SK-N-SH (cell line): ENCODE results near the gene GSG1L2. TPM values are rescaled to one million over a fixed set of nuclear protein-coding genes. Genes with fewer than 3 reads are reported as not detected.

ENCODE experiments used
- CTCF ChIA-PET: fragments of 300-600, 350-600 bp; formaldehyde crosslinking; extraction: SDS; loops from one replicate; lab custom pipeline; 2021; lab: Yijun Ruan, JAX
- POLR2A ChIA-PET: fragments of 350-600 bp; sonication (Branson Sonifier 250); formaldehyde crosslinking; extraction: SDS; loops from one replicate; lab custom pipeline; 2020; ENCODE audit warnings: antibody characterized with exemption, inconsistent platforms; lab: Yijun Ruan, JAX
- DNase-seq: peaks from one replicate; pipeline ENCODE4 v3.0.0; 2012
- H2AFZ ChIP-seq: fragments of 200-600 bp; sonication (generic); 2 replicates; pipeline ENCODE4 v1.8.1; 2016; ENCODE audit warnings: antibody characterized with exemption, mild to moderate bottlenecking, low read depth
- H3F3A ChIP-seq: fragments of 200-600 bp; sonication (generic); replicated peaks from 2 replicates; pipeline ENCODE3; 2016; ENCODE audit warnings: antibody characterized with exemption, mild to moderate bottlenecking; ENCODE audit not compliant: insufficient read depth
- H3K27ac ChIP-seq, 2 experiments: fragments of 200-500 bp in 1 of 2; fragments of 200-600 bp in 1 of 2; sonication (Bioruptor generic) in 1 of 2; sonication (generic), shearing (Covaris generic) in 1 of 2; 2 replicates each; pipeline versions ENCODE4 v1.5.1 to v1.6.1; 2014 to 2016; ENCODE audit warnings: low read depth in 2 of 2, inconsistent platforms in 1 of 2, low read length in 1 of 2, mild to moderate bottlenecking in 1 of 2, mixed read lengths in 1 of 2
- H3K27me3 ChIP-seq: fragments of 200-600 bp; sonication (generic), shearing (Covaris generic); 2 replicates; pipeline ENCODE4 v1.6.1; 2016; ENCODE audit warnings: mixed run types; ENCODE audit not compliant: insufficient read depth
- H3K36me3 ChIP-seq, 2 experiments: fragments of 200-500 bp in 1 of 2; fragments of 200-600 bp in 1 of 2; sonication (Bioruptor generic) in 1 of 2; sonication (generic) in 1 of 2; replicated peaks in 1 of 2; 2 replicates each; pipeline versions ENCODE3 to v1.5.1; 2014 to 2016; ENCODE audit warnings: low read length in 1 of 2, mild to moderate bottlenecking in 1 of 2; ENCODE audit not compliant: insufficient read depth in 2 of 2, control insufficient read depth in 1 of 2
- H3K4me1 ChIP-seq, 2 experiments: fragments of 200-500 bp in 1 of 2; fragments of 200-600 bp in 1 of 2; sonication (Bioruptor generic) in 1 of 2; sonication (generic), shearing (Covaris generic) in 1 of 2; 2 replicates each; pipeline versions ENCODE4 v1.5.1 to v1.6.1; 2014 to 2016; ENCODE audit warnings: low read depth in 1 of 2, low read length in 1 of 2, mixed run types in 1 of 2; ENCODE audit not compliant: insufficient read depth in 2 of 2, control insufficient read depth in 1 of 2
- H3K4me2 ChIP-seq: fragments of 200-600 bp; sonication (generic), shearing (Covaris generic); 2 replicates; pipeline ENCODE4 v1.6.1; 2017; ENCODE audit warnings: mixed run types
- H3K4me3 ChIP-seq, 2 experiments: fragments of 200-500 bp in 1 of 2; fragments of 200-600 bp in 1 of 2; sonication (Bioruptor generic) in 1 of 2; sonication (generic), shearing (Covaris generic) in 1 of 2; 2 replicates each; pipeline versions ENCODE4 v1.5.1 to v1.8.1; 2014 to 2016; ENCODE audit warnings: low read depth in 2 of 2, inconsistent platforms in 1 of 2, low read length in 1 of 2, mild to moderate bottlenecking in 1 of 2, mixed read lengths in 1 of 2, moderate library complexity in 1 of 2
- H3K79me2 ChIP-seq: fragments of 200-600 bp; sonication (generic); 2 replicates; pipeline ENCODE4 v1.8.1; 2017; ENCODE audit warnings: mild to moderate bottlenecking; ENCODE audit not compliant: insufficient read depth
- H3K9ac ChIP-seq: fragments of 200-600 bp; sonication (generic); 2 replicates; pipeline ENCODE4 v1.6.1; 2017; ENCODE audit warnings: mixed run types
- H3K9me2 ChIP-seq: fragments of 200-600 bp; sonication (generic); 2 replicates; pipeline ENCODE4 v1.6.1; 2017; ENCODE audit warnings: mixed run types
- H3K9me3 ChIP-seq: fragments of 200-600 bp; sonication (generic); 2 replicates; pipeline ENCODE4 v1.6.1; 2017; ENCODE audit warnings: mixed run types, mild to moderate bottlenecking, moderate library complexity
- H4K20me1 ChIP-seq: fragments of 200-600 bp; sonication (generic); 2 replicates; pipeline ENCODE4 v1.6.1; 2017; ENCODE audit warnings: mild to moderate bottlenecking, mixed run types; ENCODE audit not compliant: insufficient read depth
- CHD2 ChIP-seq: fragments of 150-350 bp; IDR thresholded peaks from 2 replicates; pipeline ENCODE4 v1.6.1; 2018; ENCODE audit warnings: low read length; ENCODE audit not compliant: partially characterized antibody
- CTCF ChIP-seq: fragments of 200-600 bp; sonication (generic); IDR thresholded peaks from 2 replicates; pipeline ENCODE4 v1.6.1; 2017; ENCODE audit warnings: antibody characterized with exemption, mild to moderate bottlenecking, moderate library complexity
- EP300 ChIP-seq, 2 experiments: IDR thresholded peaks; 2 replicates each; pipeline versions ENCODE4 v1.4.0 to v1.6.1; 2012; ENCODE audit warnings: borderline replicate concordance in 1 of 2, low read depth in 1 of 2, low read length in 1 of 2
- FOXJ3 ChIP-seq: sonication (generic); formaldehyde crosslinking; IDR thresholded peaks from 2 replicates; pipeline ENCODE4 v1.5.1; 2020; ENCODE audit warnings: mild to moderate bottlenecking, missing genetic modification reagents
- GABPA ChIP-seq: IDR thresholded peaks from 2 replicates; pipeline ENCODE4 v1.4.0; 2012; ENCODE audit warnings: low read depth, mild to moderate bottlenecking
- JUND ChIP-seq: IDR thresholded peaks from 2 replicates; pipeline ENCODE4 v1.4.0; 2012
- MEF2A ChIP-seq: IDR thresholded peaks from 2 replicates; pipeline ENCODE4 v1.4.0; 2012; ENCODE audit warnings: low read depth, borderline replicate concordance
- PBX3 ChIP-seq: IDR thresholded peaks from 2 replicates; pipeline ENCODE4; 2012
- RAD21 ChIP-seq: IDR thresholded peaks from 2 replicates; pipeline ENCODE4 v1.6.1; 2012; ENCODE audit warnings: mild to moderate bottlenecking, low read length
- RCOR1 ChIP-seq: fragments of 150-350 bp; IDR thresholded peaks from 2 replicates; pipeline ENCODE4 v1.6.1; 2017; ENCODE audit warnings: antibody characterized with exemption, low read length
- SIN3A ChIP-seq: IDR thresholded peaks from 2 replicates; pipeline ENCODE4 v1.6.1; 2012; ENCODE audit warnings: low read depth, mild to moderate bottlenecking, low read length, moderate library complexity, borderline replicate concordance
- TAF1 ChIP-seq: IDR thresholded peaks from 2 replicates; pipeline ENCODE4 v1.6.1; 2012; ENCODE audit warnings: low read depth, mild to moderate bottlenecking, low read length, moderate library complexity, borderline replicate concordance
- USF1 ChIP-seq: IDR thresholded peaks from 2 replicates; pipeline ENCODE4 v1.4.0; 2012; ENCODE audit warnings: low read depth, borderline replicate concordance
- WGBS: methylation state at CpG from one replicate; pipeline ENCODE4 v1.1.6; 2017; ENCODE audit warnings: low lambda C conversion rate; 5-methylcytosine and 5-hydroxymethylcytosine counted together
- polyA plus RNA-seq, 3 experiments: library from polyadenylated mRNA; depleted of rRNA; stranded (reverse); fragments of >200 nt; gene quantifications; 2 replicates each; pipeline ENCODE4 v1.2.3, GENCODE V29; 2012

Gene GSG1L2
- polyA plus RNA-seq, 1 of the 3 experiments (the other 2 are of a cell fraction) = not detected

GRCh38 chr17:9816472-9816871, 5.4 kb downstream of the GSG1L2 start (continued):
- no peak for TF ChIP-seq USF1
- no peak for TF ChIP-seq SIN3A
- no peak for TF ChIP-seq RCOR1
- no peak for TF ChIP-seq CTCF
- TF ChIP-seq FOXJ3 (CRISPR knock-in tag) = no peak
- no peak for TF ChIP-seq RAD21
- no peak for TF ChIP-seq MEF2A

GRCh38 chr17:9814337-9814945, 7.4 kb downstream of the GSG1L2 start:
- H3K27me3 ChIP-seq = peaks cover 13% of the 10 kb centered on the region; the same call in 1 of the 2 replicates
- no peaks in the 10 kb centered on the region for H3K4me1 ChIP-seq
- H3K9me3 ChIP-seq = no peaks in the 10 kb centered on the region
- H3K36me3 ChIP-seq = no peaks in the 10 kb centered on the region
- H3K4me3 ChIP-seq = no peak overlapping the region
- H4K20me1 ChIP-seq = no peaks in the 10 kb centered on the region
- H3K27ac ChIP-seq = no peak overlapping the region
- WGBS = 23% methylated on average over 14 of the region's 14 CpGs
- H3K79me2 ChIP-seq = no peaks in the 10 kb centered on the region
- TF ChIP-seq CHD2 = no peak
- no peak for TF ChIP-seq FOXJ3 (CRISPR knock-in tag)
- TF ChIP-seq SIN3A = no peak
- TF ChIP-seq JUND = no peak
- no peak for TF ChIP-seq EP300 (IDR thresholded peaks at IDR 0.05; ENCODE audit: borderline replicate concordance in 1 of 2, low read depth in 1 of 2, low read length in 1 of 2)
- no peak for TF ChIP-seq TAF1
- no peak for TF ChIP-seq GABPA
- TF ChIP-seq PBX3 = no peak
- H3K9ac ChIP-seq = no peak overlapping the region
- no peak for DNase-seq
- ChIA-PET CTCF (no interaction called here), POLR2A (no interaction called here)
- no peak overlapping the region for H3K4me2 ChIP-seq
- H3F3A ChIP-seq = no peaks in the 10 kb centered on the region
- no peak overlapping the region for H2AFZ ChIP-seq
- H3K9me2 ChIP-seq = no peaks in the 10 kb centered on the region
